ENCODE data around the gene PTPA. TPM values are rescaled to one million over a fixed set of nuclear protein-coding genes. Genes with fewer than 3 reads are reported as not detected.

PTPA gene
- total RNA-seq, 2 donors from 2014 or later = 81.3 to 89.9 TPM

DNA sequence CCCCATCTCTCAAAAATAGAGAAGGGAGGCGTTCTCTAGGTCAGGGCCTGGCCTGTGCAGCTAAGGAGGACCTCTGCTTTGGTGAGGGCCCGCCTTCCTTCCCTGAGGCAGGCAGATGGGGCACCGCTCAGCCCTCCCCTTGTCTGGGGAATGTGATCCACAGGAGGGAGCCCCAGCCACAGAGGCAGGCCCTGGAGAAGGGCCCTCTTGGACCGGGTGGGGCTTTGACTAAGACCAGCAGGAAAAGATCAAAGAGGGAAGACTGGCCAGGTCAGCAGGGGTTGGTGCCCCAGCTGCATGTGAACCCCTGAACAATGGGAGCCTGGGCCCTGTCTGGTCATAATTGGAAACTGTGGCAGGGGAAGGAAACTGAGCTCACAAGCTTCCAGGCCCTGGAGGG is 21.9 kb downstream of the PTPA start:
- Histone ChIP-seq H3K9me3 (no peaks in the 10 kb centered on the region), H3K27me3 (no peaks in the 10 kb centered on the region), H3K4me1 (peaks cover 0 to 16% of the 10 kb centered on the region in 2 donors), H3K4me3 (no peak overlapping the region), H3K36me3 (peaks cover 38% of the 10 kb centered on the region), H3K27ac (no peak overlapping the region)
- DNase-seq (ENCODE audit: low spot score) = no peak
- TF ChIP-seq, protein P1, sequence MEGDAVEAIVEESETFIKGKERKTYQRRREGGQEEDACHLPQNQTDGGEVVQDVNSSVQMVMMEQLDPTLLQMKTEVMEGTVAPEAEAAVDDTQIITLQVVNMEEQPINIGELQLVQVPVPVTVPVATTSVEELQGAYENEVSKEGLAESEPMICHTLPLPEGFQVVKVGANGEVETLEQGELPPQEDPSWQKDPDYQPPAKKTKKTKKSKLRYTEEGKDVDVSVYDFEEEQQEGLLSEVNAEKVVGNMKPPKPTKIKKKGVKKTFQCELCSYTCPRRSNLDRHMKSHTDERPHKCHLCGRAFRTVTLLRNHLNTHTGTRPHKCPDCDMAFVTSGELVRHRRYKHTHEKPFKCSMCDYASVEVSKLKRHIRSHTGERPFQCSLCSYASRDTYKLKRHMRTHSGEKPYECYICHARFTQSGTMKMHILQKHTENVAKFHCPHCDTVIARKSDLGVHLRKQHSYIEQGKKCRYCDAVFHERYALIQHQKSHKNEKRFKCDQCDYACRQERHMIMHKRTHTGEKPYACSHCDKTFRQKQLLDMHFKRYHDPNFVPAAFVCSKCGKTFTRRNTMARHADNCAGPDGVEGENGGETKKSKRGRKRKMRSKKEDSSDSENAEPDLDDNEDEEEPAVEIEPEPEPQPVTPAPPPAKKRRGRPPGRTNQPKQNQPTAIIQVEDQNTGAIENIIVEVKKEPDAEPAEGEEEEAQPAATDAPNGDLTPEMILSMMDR (IDR thresholded peaks at IDR 0.05) = no peak

DNA sequence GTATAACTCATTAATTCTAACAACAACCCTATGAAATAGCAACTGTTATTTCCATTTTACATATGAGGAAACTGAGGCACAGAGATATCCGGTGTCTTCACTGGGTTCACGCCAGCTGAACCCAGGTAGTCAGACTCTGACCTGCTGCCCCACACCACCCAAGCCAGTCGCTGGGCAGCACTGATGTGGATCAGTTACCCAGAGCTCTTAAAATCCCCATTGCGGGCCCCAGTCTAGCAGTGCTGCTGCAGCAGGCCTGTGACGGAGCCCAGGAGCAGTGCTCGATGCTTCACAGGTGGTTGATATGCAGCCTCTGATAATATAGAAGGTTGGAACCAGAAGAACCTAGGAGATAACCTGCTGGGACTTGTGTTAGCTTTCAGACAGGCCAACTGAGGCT is 24.3 kb downstream of the PTPA start:
- Histone ChIP-seq H3K4me3 (no peak overlapping the region), H3K9me3 (no peaks in the 10 kb centered on the region), H3K27me3 (no peaks in the 10 kb centered on the region), H3K36me3 (peaks cover 32% of the 10 kb centered on the region), H3K4me1 (peaks cover 0 to 38% of the 10 kb centered on the region in 2 donors), H3K27ac (no peak overlapping the region)
- TF ChIP-seq, protein P1 (IDR thresholded peaks at IDR 0.05) = no peak
- no peak for DNase-seq (ENCODE audit: low spot score)

DNA sequence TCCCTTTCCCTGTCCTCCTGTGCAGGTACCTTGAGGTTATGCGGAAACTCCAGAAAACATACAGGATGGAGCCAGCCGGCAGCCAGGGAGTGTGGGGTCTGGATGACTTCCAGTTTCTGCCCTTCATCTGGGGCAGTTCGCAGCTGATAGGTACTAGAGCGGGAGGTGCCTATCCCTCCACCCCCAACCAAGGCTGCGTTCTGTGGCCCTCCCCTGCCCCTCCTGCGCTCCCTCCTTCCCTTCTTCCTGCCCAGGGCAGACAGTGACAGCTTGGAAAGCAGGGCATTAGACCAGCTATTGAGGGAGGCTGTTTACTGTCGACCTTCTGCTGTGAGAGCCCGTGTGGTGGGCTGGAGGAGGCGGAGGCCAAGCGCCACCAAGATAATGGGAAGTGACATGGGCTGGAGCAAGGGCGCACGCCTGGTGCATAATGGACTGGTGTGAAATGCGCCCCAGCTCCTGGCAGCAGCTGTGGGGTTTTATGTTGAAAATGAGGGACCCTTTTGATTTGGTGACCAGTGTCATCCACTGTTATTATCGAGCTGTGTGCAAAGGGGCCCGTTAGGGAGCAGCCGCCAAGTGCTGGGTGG is 25.3 kb downstream of the PTPA start:
- no peaks in the 10 kb centered on the region for H3K9me3 ChIP-seq
- H3K27me3 ChIP-seq = no peaks in the 10 kb centered on the region
- TF ChIP-seq, protein P1 (IDR thresholded peaks at IDR 0.05) = no peak
- H3K27ac ChIP-seq = no peak overlapping the region
- H3K4me1 ChIP-seq = peaks cover 0 to 46% of the 10 kb centered on the region in 2 donors
- H3K36me3 ChIP-seq = peaks cover 22% of the 10 kb centered on the region
- DNase-seq (ENCODE audit: low spot score) = no peak
- H3K4me3 ChIP-seq = no peak overlapping the region

DNA sequence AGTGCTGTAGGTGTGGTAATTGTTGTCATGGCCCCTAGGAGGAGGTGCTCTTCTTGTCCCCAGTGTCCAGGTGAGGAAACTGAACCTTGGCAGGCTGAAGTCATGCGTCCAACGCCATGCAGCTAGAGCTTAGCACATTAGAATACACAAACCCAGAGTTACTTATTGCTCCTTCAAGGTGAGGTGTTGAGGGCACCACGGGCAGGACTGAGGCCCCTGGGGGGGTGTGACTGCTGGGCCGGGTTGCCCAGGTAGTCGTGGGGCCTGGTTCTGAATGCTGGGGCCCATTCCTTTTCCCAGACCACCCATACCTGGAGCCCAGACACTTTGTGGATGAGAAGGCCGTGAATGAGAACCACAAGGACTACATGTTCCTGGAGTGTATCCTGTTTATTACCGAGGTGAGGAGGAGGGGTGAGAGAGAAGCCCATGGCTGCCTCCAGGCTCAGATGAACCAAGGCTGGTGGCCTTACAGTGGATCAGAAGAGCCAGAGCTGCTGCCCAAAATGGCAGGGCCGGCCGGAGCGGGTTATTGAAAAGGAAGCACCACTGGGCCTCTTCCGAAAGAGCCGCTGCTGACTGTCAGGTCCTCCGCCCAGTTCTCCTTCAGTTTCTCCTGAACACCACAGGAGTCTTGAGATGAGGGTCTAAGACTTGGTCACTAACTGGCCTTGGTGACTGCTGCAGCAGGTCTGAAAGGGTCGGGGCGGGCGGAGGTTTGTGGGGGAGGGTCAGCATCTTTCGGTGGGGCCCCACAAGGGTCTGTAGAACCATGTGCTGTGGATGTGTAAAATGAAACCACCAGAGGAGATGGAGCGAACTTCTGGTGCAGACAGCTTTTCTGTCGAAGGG is 26.3 kb downstream of the PTPA start:
- TF ChIP-seq, protein P1 (IDR thresholded peaks at IDR 0.05) = no peak
- no peak for DNase-seq (ENCODE audit: low spot score)
- Histone ChIP-seq H3K4me3 (no peak overlapping the region), H3K27ac (peak overlapping the region; percentile 99 to 100), H3K36me3 (peaks cover 19% of the 10 kb centered on the region), H3K9me3 (no peaks in the 10 kb centered on the region), H3K4me1 (peaks cover 0 to 51% of the 10 kb centered on the region in 2 donors), H3K27me3 (no peaks in the 10 kb centered on the region)

DNA sequence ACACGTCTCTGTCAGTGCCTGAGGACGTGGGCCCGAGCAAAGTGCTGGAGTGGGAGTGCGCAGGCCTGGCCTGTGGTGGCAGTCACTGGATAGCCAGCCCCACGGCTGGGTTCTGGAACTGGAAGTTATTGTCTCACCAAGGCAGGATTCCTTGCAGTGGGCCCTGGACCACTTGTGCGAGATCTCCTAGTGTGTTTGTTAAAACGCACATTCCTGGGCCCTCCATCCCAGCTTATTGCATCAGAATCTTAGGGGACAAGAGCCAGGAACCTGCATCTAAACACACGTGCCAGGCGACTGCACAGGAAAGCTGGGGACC is 26.9 kb downstream of the PTPA start:
- TF ChIP-seq, protein P1 (IDR thresholded peaks at IDR 0.05) = no peak
- H3K4me3 ChIP-seq = no peak overlapping the region

More for the DNA sequence above, 26.9 kb downstream of the PTPA start:
- Histone ChIP-seq H3K27me3 (no peaks in the 10 kb centered on the region), H3K27ac (peak overlapping the region; percentile 99 to 100), H3K36me3 (peaks cover 13% of the 10 kb centered on the region), H3K9me3 (no peaks in the 10 kb centered on the region), H3K4me1 (peaks cover 0 to 55% of the 10 kb centered on the region in 2 donors)
- DNase-seq (ENCODE audit: low spot score) = peak; percentile 72

All from right atrium auricular region (tissue), 2 donors.